H1 (cell line): Measurements from ENCODE around the gene DKKL1. TPM values are rescaled to one million over a fixed set of nuclear protein-coding genes. Genes with fewer than 3 reads are reported as not detected.

Experiments used
- BACH1 ChIP-seq: IDR thresholded peaks from 2 replicates; pipeline ENCODE4 v1.6.1; 2012; ENCODE audit warnings: low read length, improper control_type of control experiment
- CBX5 ChIP-seq: fragments of 300-800, 300-1000 bp; sonication (generic); IDR thresholded peaks from 2 replicates; pipeline ENCODE4 v1.7.1; 2016; ENCODE audit warnings: antibody characterized with exemption, low read length, low read depth
- CREB1 ChIP-seq: IDR thresholded peaks from 2 replicates; pipeline ENCODE4 v1.6.1; 2012; ENCODE audit warnings: inconsistent platforms
- CTBP2 ChIP-seq: IDR thresholded peaks from 2 replicates; pipeline ENCODE4 v1.7.0; 2011; ENCODE audit warnings: borderline replicate concordance, mild to moderate bottlenecking, moderate library complexity, mixed read lengths, low read length; ENCODE audit not compliant: insufficient read depth, insufficient read length
- FOSL1 ChIP-seq: IDR thresholded peaks from 2 replicates; pipeline ENCODE4 v1.6.1; 2011; ENCODE audit warnings: mild to moderate bottlenecking, low read depth, low read length, moderate library complexity; ENCODE audit not compliant: insufficient read depth
- JUN ChIP-seq: IDR thresholded peaks from 2 replicates; pipeline ENCODE4 v1.6.1; 2011; ENCODE audit warnings: low read depth, mild to moderate bottlenecking, improper control_type of control experiment, low read length
- POLR2AphosphoS5 ChIP-seq: IDR thresholded peaks from 2 replicates; pipeline ENCODE4 v1.6.1; 2011; ENCODE audit warnings: low read depth, low read length
- polyA plus RNA-seq, 7 experiments: library from polyadenylated mRNA; depleted of rRNA in 3 of 7; stranded (reverse) in 5 of 7; unstranded in 2 of 7; fragments of >200 nt in 5 of 7; fragments of 200-250 nt in 2 of 7; gene quantifications; 1 replicate in 5 of 7; 2 replicates in 1 of 7; 4 replicates in 1 of 7; pipeline versions ENCODE4 v1.2.1 to v1.2.3, GENCODE V29; 2011 to 2013; ENCODE audit warnings: missing spikeins in 2 of 7, mixed read lengths in 2 of 7
- total RNA-seq: library from RNA; stranded (reverse); fragmentation: NEBNext Ultra II Directional; extraction: Animal tissue kit (Norgen Biotek cat#: 25700); gene quantifications from 2 replicates; pipeline ENCODE4 v1.2.1, GENCODE V29; 2021
- TF ChIP-seq, protein P1 (sequence below), 3 experiments: IDR thresholded peaks; 1 replicate in 2 of 3; 2 replicates in 1 of 3; pipeline versions ENCODE4 v1.5.1 to v1.6.1; 2011; ENCODE audit warnings: low read length in 3 of 3, mild to moderate bottlenecking in 3 of 3, inconsistent platforms in 2 of 3, low read depth in 1 of 3, moderate library complexity in 1 of 3; ENCODE audit not compliant: insufficient read depth in 1 of 3; ENCODE audit errors: control extremely low read depth in 1 of 3

DKKL1 gene
- total and polyA plus RNA-seq, 2 of the 8 experiments (the other 6 are each of a cell fraction or from before 2014, with no cell fraction given): 2.6 to 6.8 TPM

DNA sequence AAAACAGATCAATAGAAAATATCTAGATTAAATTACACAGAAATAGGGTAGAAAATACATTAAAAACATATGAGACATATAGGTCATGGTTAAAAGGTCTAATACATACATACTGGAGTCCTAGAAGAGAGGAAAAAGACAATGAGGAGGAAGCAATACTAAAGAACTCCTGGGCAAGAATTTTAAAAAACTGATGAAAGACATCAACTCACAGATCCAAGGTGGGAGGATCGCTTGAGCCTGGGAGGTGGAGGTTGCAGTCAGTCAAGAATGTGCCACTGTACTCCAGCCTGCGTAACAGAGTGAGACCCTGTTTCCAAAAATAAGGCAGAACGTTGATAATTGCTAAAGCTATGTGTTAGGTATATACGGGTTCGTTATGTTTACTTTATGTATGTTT is 19.0 kb downstream of the DKKL1 start (continued):
- TF ChIP-seq CBX5: no peak
- TF ChIP-seq FOSL1: no peak
- TF ChIP-seq, protein P1, sequence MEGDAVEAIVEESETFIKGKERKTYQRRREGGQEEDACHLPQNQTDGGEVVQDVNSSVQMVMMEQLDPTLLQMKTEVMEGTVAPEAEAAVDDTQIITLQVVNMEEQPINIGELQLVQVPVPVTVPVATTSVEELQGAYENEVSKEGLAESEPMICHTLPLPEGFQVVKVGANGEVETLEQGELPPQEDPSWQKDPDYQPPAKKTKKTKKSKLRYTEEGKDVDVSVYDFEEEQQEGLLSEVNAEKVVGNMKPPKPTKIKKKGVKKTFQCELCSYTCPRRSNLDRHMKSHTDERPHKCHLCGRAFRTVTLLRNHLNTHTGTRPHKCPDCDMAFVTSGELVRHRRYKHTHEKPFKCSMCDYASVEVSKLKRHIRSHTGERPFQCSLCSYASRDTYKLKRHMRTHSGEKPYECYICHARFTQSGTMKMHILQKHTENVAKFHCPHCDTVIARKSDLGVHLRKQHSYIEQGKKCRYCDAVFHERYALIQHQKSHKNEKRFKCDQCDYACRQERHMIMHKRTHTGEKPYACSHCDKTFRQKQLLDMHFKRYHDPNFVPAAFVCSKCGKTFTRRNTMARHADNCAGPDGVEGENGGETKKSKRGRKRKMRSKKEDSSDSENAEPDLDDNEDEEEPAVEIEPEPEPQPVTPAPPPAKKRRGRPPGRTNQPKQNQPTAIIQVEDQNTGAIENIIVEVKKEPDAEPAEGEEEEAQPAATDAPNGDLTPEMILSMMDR (IDR thresholded peaks at IDR 0.05; ENCODE audit: control extremely low read depth in 1 of 3, insufficient read depth in 1 of 3, low read depth in 1 of 3, low read length in 3 of 3): no peak
- TF ChIP-seq CREB1: no peak
- no peak for TF ChIP-seq JUN
- no peak for TF ChIP-seq BACH1
- TF ChIP-seq POLR2AphosphoS5: no peak
- no peak for TF ChIP-seq CTBP2
